GM12878 (cell line): ENCODE measurements around the gene ITGA6. TPM values are rescaled to one million over a fixed set of nuclear protein-coding genes. Genes with fewer than 3 reads are reported as not detected.

Source experiments
- ATAC-seq: fragments of 200-7000 bp; cut with Tn5 transposase; 3 replicates; pipeline ENCODE4 v1.9.1; 2020; ENCODE audit warnings: mild to moderate bottlenecking, moderate library complexity
- BruUV-seq: library from RNA; stranded (reverse); fragments of 400-500 nt; replicated peaks from 2 replicates; lab custom pipeline; 2021; lab: Mats Ljungman, UMichigan
- CTCF ChIA-PET: fragments of 300-600 bp; sonication (Branson Sonifier 250); formaldehyde crosslinking; extraction: SDS; loops from one replicate; lab custom pipeline; 2021; ENCODE audit warnings: inconsistent platforms; lab: Yijun Ruan, JAX
- POLR2A ChIA-PET: fragments of 350-600 bp; formaldehyde crosslinking; extraction: SDS; loops from one replicate; lab custom pipeline; 2021; ENCODE audit warnings: inconsistent platforms; lab: Charles Lee
- RAD21 ChIA-PET: fragments of 300-600 bp; sonication (Branson Sonifier 250); formaldehyde crosslinking; loops from one replicate; lab custom pipeline; 2023; ENCODE audit warnings: antibody characterized with exemption; ENCODE audit not compliant: unreplicated experiment; lab: Charles Lee
- SMC1A ChIA-PET: fragments of 300-600 bp; sonication (Branson Sonifier 250); formaldehyde crosslinking; loops from one replicate; lab custom pipeline; 2023; ENCODE audit not compliant: unreplicated experiment, uncharacterized antibody; lab: Charles Lee
- DNase-seq: peaks from one replicate; pipeline ENCODE4 v3.0.0-alpha.2; 2011; ENCODE audit warnings: low read depth, low spot score
- FAIRE-seq: peaks from 3 replicates; lab custom pipeline; 2011; peaks lifted over from hg19 to GRCh38; lab: Jason Lieb, UNC
- H2AFZ ChIP-seq: 2 replicates; pipeline ENCODE4 v1.6.0; 2011; ENCODE audit warnings: low read depth, low read length, control low read depth; ENCODE audit not compliant: control insufficient read depth
- H3K27ac ChIP-seq: 2 replicates; pipeline ENCODE4 v1.5.1; 2011; ENCODE audit warnings: control low read depth; ENCODE audit not compliant: control insufficient read depth, insufficient read depth
- H3K27me3 ChIP-seq, 2 experiments: replicated peaks in 1 of 2; 2 replicates each; pipeline versions ENCODE4 v1.6.0 to v1.6.1; 2011; ENCODE audit warnings: low read length in 1 of 2; ENCODE audit not compliant: control insufficient read depth in 2 of 2, insufficient read depth in 2 of 2
- H3K36me3 ChIP-seq, 2 experiments: 2 replicates each; pipeline ENCODE4 v1.5.1; 2011; ENCODE audit warnings: low read length in 1 of 2; ENCODE audit not compliant: control insufficient read depth in 2 of 2, insufficient read depth in 2 of 2
- H3K4me1 ChIP-seq: 2 replicates; pipeline ENCODE4 v1.6.1; 2011; ENCODE audit warnings: mild to moderate bottlenecking, low read length, moderate library complexity, mixed read lengths; ENCODE audit not compliant: control insufficient read depth, insufficient read depth
- H3K4me2 ChIP-seq: 2 replicates; pipeline ENCODE4 v1.6.0; 2011; ENCODE audit warnings: control low read depth; ENCODE audit not compliant: control insufficient read depth, insufficient read depth
- H3K4me3 ChIP-seq: fragments of 200-600 bp; sonication (generic); 2 replicates; pipeline ENCODE4 v1.5.1; 2016
- H3K79me2 ChIP-seq: 2 replicates; pipeline ENCODE4 v1.6.0; 2011; ENCODE audit warnings: low read length; ENCODE audit not compliant: control insufficient read depth, insufficient read depth
- H3K9ac ChIP-seq: 2 replicates; pipeline ENCODE4 v1.8.0; 2011; ENCODE audit warnings: low read length, control low read depth, mixed read lengths; ENCODE audit not compliant: control insufficient read depth, insufficient read depth
- H3K9me3 ChIP-seq: replicated peaks from 3 replicates; pipeline ENCODE4 v1.5.1; 2011; ENCODE audit warnings: mild to moderate bottlenecking, low read length; ENCODE audit not compliant: control insufficient read depth, insufficient read depth
- H4K20me1 ChIP-seq: 2 replicates; pipeline ENCODE4 v1.6.0; 2011; ENCODE audit not compliant: control insufficient read depth, insufficient read depth
- MYC ChIP-seq: IDR thresholded peaks from 2 replicates; pipeline ENCODE4 v1.6.1; 2011; ENCODE audit warnings: mild to moderate bottlenecking, low read length, moderate library complexity, inconsistent platforms; ENCODE audit not compliant: insufficient read depth, insufficient replicate concordance, insufficient read length, severe bottlenecking
- NFIC ChIP-seq: IDR thresholded peaks from 2 replicates; pipeline ENCODE4 v1.6.1; 2012; ENCODE audit warnings: low read depth, mild to moderate bottlenecking, inconsistent platforms, low read length, moderate library complexity
- PAX5 ChIP-seq: IDR thresholded peaks from 2 replicates; pipeline ENCODE4 v1.6.1; 2011; ENCODE audit warnings: low read depth, low read length, borderline replicate concordance
- SIX5 ChIP-seq: IDR thresholded peaks from 2 replicates; pipeline ENCODE4 v1.6.1; 2011; ENCODE audit warnings: mild to moderate bottlenecking, low read depth, low read length, moderate library complexity; ENCODE audit not compliant: severe bottlenecking
- SREBF1 ChIP-seq: IDR thresholded peaks from 2 replicates; pipeline ENCODE4 v1.6.1; 2012; ENCODE audit warnings: mild to moderate bottlenecking, low read length
- WGBS: methylation state at CpG from one replicate; pipeline ENCODE4 v1.1.6; 2016; ENCODE audit warnings: low lambda C conversion rate; ENCODE audit not compliant: insufficient replicate concordance, insufficient coverage; ENCODE audit errors: missing lambda C conversion rate; 5-methylcytosine and 5-hydroxymethylcytosine counted together
- in situ Hi-C: fragments of 300-500 bp; cut with MboI; formaldehyde crosslinking; loops from 9 replicates; pipeline ENCODE4 v1.14.3; 2018; ENCODE audit warnings: mixed read lengths
- intact Hi-C: fragments of 100-400 bp; cut with micrococcal nuclease; formaldehyde crosslinking; loops from one replicate; pipeline ENCODE4 v1.14.2; 2022; ENCODE audit not compliant: unreplicated experiment
- polyA plus RNA-seq, 11 experiments: library from polyadenylated mRNA; depleted of rRNA in 4 of 11; unstranded in 6 of 11; stranded (reverse) in 5 of 11; fragments of >200 nt; fragmentation: Nextera tagmentation in 4 of 11; fragmentation: Illumina TruSeq in 1 of 11; extraction: Ambion mirVana in 4 of 11; extraction: Trizol in 1 of 11; gene quantifications; 1 replicate in 1 of 11; 2 replicates in 10 of 11; pipeline versions ENCODE4 v1.2.1 to v1.2.3, GENCODE V29; 2011 to 2016; ENCODE audit warnings: inconsistent platforms in 2 of 11, missing spikeins in 2 of 11, low read depth in 1 of 11
- total RNA-seq, 4 experiments: library from RNA; depleted of rRNA in 3 of 4; stranded (reverse); fragments of >200 nt in 3 of 4; fragmentation: Illumina TruSeq in 1 of 4; extraction: Trizol in 1 of 4; gene quantifications; 2 replicates each; pipeline versions ENCODE4 v1.2.1 to v1.2.3, GENCODE V29; 2013 to 2021
- TF ChIP-seq, protein P1 (sequence below): fragments of 450-650 bp; IDR thresholded peaks from 2 replicates; pipeline ENCODE4 v1.6.1; 2016; ENCODE audit warnings: mild to moderate bottlenecking

The ITGA6 gene
- total and polyA plus RNA-seq, 10 of the 15 experiments (the other 5 are each of a cell fraction or from before 2014, with no cell fraction given) = 0.01 to 0.36 (median 0.14) TPM; not detected in 2

DNA sequence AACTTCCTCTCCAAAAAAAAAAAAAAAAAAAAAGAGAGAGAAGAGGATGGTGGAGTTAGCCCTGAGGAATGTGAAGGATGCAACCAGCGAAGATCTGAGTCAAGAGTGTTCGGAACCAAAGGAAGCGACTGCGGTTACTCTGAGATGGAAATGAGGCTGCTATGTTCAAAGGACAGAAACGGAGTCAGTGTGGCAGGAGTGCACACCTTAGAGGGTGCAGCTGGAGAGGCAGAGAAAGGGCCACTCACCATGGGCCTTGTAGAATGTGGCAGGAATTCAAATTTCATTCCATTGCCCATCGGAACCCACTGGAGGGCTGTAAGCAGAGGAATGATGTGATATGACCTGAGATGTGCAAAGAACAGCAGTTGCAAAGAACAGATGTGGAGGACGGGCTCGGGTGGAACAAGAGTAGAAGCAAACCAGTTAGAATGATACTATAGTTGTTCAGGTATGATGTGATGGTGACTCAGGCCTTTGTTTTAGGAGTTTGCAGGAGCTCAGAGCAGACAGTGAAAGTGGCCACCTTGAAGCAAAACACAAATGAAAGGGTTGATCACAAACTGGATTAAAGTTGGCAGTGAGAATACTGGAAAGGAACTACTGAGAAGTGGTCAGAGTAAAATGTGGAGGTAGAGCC, 22.6 kb downstream of the ITGA6 start:
- no peak overlapping the region for H3K4me3 ChIP-seq
- no peak overlapping the region for H3K9ac ChIP-seq
- TF ChIP-seq, protein P1, sequence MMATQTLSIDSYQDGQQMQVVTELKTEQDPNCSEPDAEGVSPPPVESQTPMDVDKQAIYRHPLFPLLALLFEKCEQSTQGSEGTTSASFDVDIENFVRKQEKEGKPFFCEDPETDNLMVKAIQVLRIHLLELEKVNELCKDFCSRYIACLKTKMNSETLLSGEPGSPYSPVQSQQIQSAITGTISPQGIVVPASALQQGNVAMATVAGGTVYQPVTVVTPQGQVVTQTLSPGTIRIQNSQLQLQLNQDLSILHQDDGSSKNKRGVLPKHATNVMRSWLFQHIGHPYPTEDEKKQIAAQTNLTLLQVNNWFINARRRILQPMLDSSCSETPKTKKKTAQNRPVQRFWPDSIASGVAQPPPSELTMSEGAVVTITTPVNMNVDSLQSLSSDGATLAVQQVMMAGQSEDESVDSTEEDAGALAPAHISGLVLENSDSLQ = no peak
- TF ChIP-seq NFIC = no peak
- no peak for TF ChIP-seq MYC
- no peak for TF ChIP-seq SIX5
- TF ChIP-seq PAX5 = no peak
- TF ChIP-seq SREBF1 = no peak
- ATAC-seq = no peak
- H3K4me2 ChIP-seq = no peak overlapping the region
- 51% methylated on average over 8 of the region's 8 CpGs for WGBS
- H3K27ac ChIP-seq = no peak overlapping the region
- in situ Hi-C loops = no loop called here
- peaks cover 0 to 3% of the 10 kb centered on the region in 2 experiments; a peak in 2 of 4 replicates for H3K27me3 ChIP-seq
- H2AFZ ChIP-seq = no peak overlapping the region
- intact Hi-C loops = no loop called here
- H3K79me2 ChIP-seq = no peaks in the 10 kb centered on the region
- no peak for DNase-seq
- CTCF ChIA-PET = no interaction called here
- no peak for FAIRE-seq
- SMC1A ChIA-PET = no interaction called here
- RAD21 ChIA-PET = no interaction called here
- no TSS peak for BruUV-seq
- H3K36me3 ChIP-seq = no peaks in the 10 kb centered on the region
- POLR2A ChIA-PET = no interaction called here
- H3K9me3 ChIP-seq = no peaks in the 10 kb centered on the region
- H3K4me1 ChIP-seq = no peaks in the 10 kb centered on the region
- no peaks in the 10 kb centered on the region for H4K20me1 ChIP-seq
